A549 (cell line): ENCODE results near the gene CRACDL.

Experiments
- EHMT2 ChIP-seq: fragments of 200-600 bp; sonication (generic); IDR thresholded peaks from 2 replicates; pipeline ENCODE4 v1.6.1; 2016; ENCODE audit warnings: antibody characterized with exemption, low read depth, mild to moderate bottlenecking, moderate library complexity
- EP300 ChIP-seq, 2 experiments: fragments of >200 bp; sonication (Bioruptor Twin); formaldehyde crosslinking; IDR thresholded peaks; 2 replicates in 1 of 2; 3 replicates in 1 of 2; pipeline ENCODE4 v1.6.1; 2016 to 2017
- FOSL2 ChIP-seq, 2 experiments: fragments of 450-650 bp in 1 of 2; fragments of >200 bp in 1 of 2; sonication (Bioruptor Twin) in 1 of 2; formaldehyde crosslinking; IDR thresholded peaks; 2 replicates each; pipeline versions ENCODE4 v1.5.0 to v1.6.1; 2016 to 2020; ENCODE audit warnings: mild to moderate bottlenecking in 1 of 2, moderate library complexity in 1 of 2
- GATA3 ChIP-seq: IDR thresholded peaks from 2 replicates; pipeline ENCODE4 v1.6.1; 2012; ENCODE audit warnings: borderline replicate concordance
- HDAC2 ChIP-seq: fragments of 200-600 bp; sonication (generic); IDR thresholded peaks from 2 replicates; pipeline ENCODE4 v1.6.1; 2016
- RCOR1 ChIP-seq: fragments of 150-350 bp; IDR thresholded peaks from 2 replicates; pipeline ENCODE4 v1.6.1; 2014; ENCODE audit warnings: antibody characterized with exemption, low read length, low read depth
- RFX5 ChIP-seq: fragments of 450-650 bp; IDR thresholded peaks from 2 replicates; pipeline ENCODE4 v1.7.1; 2014; ENCODE audit warnings: antibody characterized with exemption, mild to moderate bottlenecking, moderate library complexity
- RNF2 ChIP-seq: fragments of 200-600 bp; sonication (generic); IDR thresholded peaks from 2 replicates; pipeline ENCODE4 v1.6.1; 2016; ENCODE audit warnings: low read depth, mild to moderate bottlenecking, antibody characterized with exemption, moderate library complexity, borderline replicate concordance
- TF ChIP-seq, protein P1 (sequence below): IDR thresholded peaks from 2 replicates; pipeline ENCODE4 v1.6.1; 2012
- TF ChIP-seq, protein P2 (sequence below): fragments of >200 bp; sonication (Bioruptor Twin); formaldehyde crosslinking; IDR thresholded peaks from 3 replicates; pipeline ENCODE4 v1.6.1; 2016
- TF ChIP-seq, protein P3 (sequence below): fragments of >200 bp; sonication (Bioruptor Twin); formaldehyde crosslinking; IDR thresholded peaks from 3 replicates; pipeline ENCODE4 v1.5.1; 2016
- TF ChIP-seq, protein P4 (sequence below): fragments of 150-350 bp; IDR thresholded peaks from 2 replicates; pipeline ENCODE4 v1.6.1; 2014; ENCODE audit warnings: low read depth, mild to moderate bottlenecking, low read length
- TF ChIP-seq, protein P5 (sequence below): fragments of 200-600 bp; sonication (generic); IDR thresholded peaks from 2 replicates; pipeline ENCODE4 v1.6.1; 2016; ENCODE audit warnings: antibody characterized with exemption, mild to moderate bottlenecking, moderate library complexity
- TF ChIP-seq, protein P6 (sequence below): IDR thresholded peaks from 2 replicates; pipeline ENCODE4 v1.6.1; 2012

DNA sequence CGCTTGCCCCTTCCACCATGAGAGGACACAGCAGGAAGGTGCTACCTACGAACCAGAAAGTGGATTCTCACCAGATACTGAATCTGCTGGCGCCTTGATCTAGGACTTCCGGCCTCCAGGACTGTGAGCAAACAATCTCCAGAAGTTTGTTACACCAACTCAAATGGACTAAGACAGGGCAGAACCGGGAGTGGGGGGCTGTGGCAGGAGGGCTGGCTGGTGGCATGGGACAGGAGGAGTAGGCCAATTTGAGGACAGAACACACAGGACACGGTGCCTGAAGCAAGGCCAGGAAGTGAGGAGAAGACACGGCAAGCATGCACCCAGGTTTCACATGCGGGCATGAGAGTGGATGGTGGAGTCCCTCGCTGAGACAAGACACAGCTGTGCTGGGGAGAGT, 40.1 kb downstream of the CRACDL start:
- TF ChIP-seq, protein P1, sequence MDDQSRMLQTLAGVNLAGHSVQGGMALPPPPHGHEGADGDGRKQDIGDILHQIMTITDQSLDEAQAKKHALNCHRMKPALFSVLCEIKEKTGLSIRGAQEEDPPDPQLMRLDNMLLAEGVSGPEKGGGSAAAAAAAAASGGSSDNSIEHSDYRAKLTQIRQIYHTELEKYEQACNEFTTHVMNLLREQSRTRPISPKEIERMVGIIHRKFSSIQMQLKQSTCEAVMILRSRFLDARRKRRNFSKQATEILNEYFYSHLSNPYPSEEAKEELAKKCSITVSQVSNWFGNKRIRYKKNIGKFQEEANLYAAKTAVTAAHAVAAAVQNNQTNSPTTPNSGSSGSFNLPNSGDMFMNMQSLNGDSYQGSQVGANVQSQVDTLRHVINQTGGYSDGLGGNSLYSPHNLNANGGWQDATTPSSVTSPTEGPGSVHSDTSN, result no peak
- no peak for TF ChIP-seq GATA3
- no peak for TF ChIP-seq HDAC2
- TF ChIP-seq, protein P2, sequence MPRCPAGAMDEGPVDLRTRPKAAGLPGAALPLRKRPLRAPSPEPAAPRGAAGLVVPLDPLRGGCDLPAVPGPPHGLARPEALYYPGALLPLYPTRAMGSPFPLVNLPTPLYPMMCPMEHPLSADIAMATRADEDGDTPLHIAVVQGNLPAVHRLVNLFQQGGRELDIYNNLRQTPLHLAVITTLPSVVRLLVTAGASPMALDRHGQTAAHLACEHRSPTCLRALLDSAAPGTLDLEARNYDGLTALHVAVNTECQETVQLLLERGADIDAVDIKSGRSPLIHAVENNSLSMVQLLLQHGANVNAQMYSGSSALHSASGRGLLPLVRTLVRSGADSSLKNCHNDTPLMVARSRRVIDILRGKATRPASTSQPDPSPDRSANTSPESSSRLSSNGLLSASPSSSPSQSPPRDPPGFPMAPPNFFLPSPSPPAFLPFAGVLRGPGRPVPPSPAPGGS, result no peak
- TF ChIP-seq, protein P3, sequence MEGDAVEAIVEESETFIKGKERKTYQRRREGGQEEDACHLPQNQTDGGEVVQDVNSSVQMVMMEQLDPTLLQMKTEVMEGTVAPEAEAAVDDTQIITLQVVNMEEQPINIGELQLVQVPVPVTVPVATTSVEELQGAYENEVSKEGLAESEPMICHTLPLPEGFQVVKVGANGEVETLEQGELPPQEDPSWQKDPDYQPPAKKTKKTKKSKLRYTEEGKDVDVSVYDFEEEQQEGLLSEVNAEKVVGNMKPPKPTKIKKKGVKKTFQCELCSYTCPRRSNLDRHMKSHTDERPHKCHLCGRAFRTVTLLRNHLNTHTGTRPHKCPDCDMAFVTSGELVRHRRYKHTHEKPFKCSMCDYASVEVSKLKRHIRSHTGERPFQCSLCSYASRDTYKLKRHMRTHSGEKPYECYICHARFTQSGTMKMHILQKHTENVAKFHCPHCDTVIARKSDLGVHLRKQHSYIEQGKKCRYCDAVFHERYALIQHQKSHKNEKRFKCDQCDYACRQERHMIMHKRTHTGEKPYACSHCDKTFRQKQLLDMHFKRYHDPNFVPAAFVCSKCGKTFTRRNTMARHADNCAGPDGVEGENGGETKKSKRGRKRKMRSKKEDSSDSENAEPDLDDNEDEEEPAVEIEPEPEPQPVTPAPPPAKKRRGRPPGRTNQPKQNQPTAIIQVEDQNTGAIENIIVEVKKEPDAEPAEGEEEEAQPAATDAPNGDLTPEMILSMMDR, result no peak
- no peak for TF ChIP-seq RCOR1
- no peak for TF ChIP-seq FOSL2 (IDR thresholded peaks at IDR 0.05)
- TF ChIP-seq FOSL2 (CRISPR knock-in tag; IDR thresholded peaks at IDR 0.05), result no peak
- TF ChIP-seq, protein P4, sequence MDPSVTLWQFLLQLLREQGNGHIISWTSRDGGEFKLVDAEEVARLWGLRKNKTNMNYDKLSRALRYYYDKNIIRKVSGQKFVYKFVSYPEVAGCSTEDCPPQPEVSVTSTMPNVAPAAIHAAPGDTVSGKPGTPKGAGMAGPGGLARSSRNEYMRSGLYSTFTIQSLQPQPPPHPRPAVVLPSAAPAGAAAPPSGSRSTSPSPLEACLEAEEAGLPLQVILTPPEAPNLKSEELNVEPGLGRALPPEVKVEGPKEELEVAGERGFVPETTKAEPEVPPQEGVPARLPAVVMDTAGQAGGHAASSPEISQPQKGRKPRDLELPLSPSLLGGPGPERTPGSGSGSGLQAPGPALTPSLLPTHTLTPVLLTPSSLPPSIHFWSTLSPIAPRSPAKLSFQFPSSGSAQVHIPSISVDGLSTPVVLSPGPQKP, result no peak
- TF ChIP-seq, protein P5, sequence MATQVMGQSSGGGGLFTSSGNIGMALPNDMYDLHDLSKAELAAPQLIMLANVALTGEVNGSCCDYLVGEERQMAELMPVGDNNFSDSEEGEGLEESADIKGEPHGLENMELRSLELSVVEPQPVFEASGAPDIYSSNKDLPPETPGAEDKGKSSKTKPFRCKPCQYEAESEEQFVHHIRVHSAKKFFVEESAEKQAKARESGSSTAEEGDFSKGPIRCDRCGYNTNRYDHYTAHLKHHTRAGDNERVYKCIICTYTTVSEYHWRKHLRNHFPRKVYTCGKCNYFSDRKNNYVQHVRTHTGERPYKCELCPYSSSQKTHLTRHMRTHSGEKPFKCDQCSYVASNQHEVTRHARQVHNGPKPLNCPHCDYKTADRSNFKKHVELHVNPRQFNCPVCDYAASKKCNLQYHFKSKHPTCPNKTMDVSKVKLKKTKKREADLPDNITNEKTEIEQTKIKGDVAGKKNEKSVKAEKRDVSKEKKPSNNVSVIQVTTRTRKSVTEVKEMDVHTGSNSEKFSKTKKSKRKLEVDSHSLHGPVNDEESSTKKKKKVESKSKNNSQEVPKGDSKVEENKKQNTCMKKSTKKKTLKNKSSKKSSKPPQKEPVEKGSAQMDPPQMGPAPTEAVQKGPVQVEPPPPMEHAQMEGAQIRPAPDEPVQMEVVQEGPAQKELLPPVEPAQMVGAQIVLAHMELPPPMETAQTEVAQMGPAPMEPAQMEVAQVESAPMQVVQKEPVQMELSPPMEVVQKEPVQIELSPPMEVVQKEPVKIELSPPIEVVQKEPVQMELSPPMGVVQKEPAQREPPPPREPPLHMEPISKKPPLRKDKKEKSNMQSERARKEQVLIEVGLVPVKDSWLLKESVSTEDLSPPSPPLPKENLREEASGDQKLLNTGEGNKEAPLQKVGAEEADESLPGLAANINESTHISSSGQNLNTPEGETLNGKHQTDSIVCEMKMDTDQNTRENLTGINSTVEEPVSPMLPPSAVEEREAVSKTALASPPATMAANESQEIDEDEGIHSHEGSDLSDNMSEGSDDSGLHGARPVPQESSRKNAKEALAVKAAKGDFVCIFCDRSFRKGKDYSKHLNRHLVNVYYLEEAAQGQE, result no peak
- TF ChIP-seq EHMT2, result no peak
- no peak for TF ChIP-seq RFX5
- no peak for TF ChIP-seq EP300 (IDR thresholded peaks at IDR 0.05)
- no peak for TF ChIP-seq RNF2
- TF ChIP-seq, protein P6, sequence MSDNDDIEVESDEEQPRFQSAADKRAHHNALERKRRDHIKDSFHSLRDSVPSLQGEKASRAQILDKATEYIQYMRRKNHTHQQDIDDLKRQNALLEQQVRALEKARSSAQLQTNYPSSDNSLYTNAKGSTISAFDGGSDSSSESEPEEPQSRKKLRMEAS, result no peak
